GM21423 (cell line): ENCODE data around the gene MROH9.

Experiments used
- ATAC-seq: cut with Tn5 transposase; IDR thresholded peaks from one replicate; pipeline ENCODE4 v1.9.1; 2021; ENCODE audit warnings: mild to moderate bottlenecking, moderate library complexity; ENCODE audit not compliant: unreplicated experiment

Gene MROH9

DNA sequence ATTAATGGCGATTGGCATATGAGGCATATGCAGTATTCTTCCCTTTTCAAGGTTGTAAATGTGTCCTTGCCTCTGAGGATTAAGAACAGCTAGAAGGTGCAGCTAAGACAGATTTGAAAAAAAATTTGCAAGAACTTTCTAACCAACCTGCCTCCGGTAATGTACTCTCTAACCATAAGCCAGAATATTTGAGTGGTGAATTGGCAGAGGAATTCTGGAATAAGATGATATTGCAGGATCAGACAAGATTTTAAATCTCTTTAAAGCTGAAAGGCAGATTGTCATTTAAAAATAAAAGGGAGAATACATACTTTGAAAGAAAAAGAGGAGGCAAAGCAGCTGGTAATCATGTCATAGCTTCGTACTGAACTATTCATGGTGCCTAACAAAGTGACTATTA lies 29.2 kb downstream of the MROH9 start:
- no peak for ATAC-seq

DNA sequence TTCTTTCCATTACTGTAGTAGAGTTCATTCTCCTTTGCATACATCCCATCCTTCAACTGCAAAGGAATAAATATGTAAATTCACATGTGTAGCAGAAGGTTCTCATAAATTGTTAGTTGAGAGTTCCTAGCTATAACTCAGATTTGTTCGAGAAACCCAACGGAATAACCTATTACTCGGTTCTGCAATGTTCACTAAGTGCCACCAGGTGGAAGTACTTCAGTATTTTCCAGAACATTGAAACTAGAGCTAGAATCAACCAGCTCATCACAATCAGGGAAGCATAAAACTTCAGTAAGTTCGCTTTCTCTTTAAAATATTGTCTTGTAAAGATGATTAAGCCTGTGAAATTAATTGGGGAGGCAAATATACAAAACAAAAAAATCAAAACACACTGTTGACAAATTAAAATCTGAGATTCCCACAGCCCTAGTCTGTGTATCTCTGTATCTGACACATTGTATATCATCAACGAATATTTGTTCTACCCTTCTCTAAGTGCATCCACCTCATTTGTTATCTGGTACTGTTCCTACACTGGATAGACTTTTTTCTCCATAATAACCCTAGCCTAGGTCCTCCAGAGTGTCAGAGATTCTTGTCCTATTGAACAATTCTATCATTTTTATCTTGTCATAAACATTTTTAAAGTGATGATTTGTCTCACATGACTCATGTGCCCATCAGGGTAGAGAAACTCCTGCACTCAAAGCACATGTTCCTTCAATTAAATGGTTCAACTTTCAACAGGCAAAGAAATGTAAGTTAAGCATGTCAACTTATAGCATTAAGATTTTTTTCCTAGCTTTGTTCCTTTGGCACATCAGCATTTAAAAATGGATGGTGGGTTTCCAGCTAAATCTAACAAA lies 31.9 kb downstream of the MROH9 start:
- no peak for ATAC-seq

DNA sequence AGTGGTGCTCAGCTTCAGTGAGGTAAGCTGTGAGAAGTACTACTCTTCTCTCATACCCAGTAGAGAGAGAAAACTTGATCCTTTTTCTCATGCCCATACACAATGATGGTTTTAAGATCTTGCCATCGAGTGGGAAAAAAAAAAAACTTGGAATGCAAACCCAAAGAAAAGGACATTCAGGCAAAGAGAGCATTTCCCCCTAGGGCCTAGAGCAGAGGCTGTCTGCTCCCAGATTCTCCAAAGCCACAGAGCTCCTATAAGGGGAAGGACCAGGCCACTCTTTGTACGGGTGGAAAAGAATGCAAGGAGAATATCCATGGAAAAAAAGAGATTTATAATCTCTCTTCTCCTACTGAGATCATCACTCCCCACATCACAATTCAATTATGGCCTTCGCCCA lies 34.9 kb downstream of the MROH9 start:
- ATAC-seq = no peak

- no peak for ATAC-seq
Measured at GRCh38 chr1:170978371-170978910, 43.1 kb downstream of the MROH9 start.

DNA sequence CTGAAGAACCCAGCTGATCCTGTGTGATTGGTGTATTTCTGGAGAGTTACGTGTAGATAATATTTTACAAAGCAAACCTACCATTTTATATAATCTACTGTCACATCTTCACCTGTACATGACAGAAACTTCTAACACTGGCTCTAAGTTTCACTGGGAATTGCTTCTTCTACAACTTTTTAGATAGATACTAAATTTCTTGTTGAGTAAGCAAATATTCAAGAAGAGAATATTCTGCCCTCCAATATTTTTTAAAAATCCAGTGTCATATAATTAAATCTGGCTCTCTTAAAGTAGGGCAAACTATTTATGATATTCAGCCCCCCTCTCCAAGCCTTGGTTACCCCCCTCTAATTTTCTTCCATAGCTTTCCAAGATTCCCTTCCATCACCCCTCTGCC lies 50.1 kb downstream of the MROH9 start:
- no peak for ATAC-seq

DNA sequence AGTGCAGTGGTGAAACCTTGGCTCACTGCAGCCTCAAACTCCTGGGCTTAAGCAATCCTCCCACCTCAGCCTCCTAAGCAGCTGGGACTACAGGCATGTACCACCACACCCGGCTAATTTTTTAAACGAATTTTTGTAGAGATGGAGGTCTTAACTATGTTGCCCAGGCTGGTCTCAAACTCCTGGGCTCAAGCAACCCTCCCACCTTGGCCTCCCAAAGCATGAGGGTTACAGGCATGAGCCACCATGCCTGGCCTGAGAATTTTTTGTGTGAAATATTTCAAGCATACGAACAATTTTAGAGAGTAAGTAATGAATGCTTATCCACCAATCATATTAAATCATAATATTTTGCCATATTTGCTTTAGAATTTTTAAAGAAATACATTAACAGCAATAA lies 51.6 kb downstream of the MROH9 start:
- ATAC-seq = no peak

DNA sequence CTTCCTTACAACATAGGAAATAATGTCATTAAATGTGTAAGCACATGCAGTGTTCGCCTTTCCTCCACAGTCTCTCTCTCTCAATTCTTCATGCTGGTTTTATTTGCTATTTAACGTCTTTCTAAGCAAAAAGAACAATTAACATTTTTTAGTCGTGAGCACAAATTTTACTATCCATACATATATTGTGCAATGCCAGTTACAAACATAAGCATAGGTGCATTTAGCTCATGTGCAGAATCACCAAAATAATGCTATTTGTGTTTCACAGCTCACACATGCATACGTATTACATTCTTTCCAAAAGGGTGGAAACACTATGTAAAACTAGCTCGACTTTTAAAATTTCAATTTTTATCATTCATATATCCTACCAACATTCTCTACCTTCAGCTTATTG lies 52.1 kb downstream of the MROH9 start:
- ATAC-seq = no peak

- ATAC-seq = no peak
Measured at GRCh38 chr1:170993151-170993550, 57.8 kb downstream of the MROH9 start.

- ATAC-seq = no peak
Measured at GRCh38 chr1:170993717-170994116, 58.4 kb downstream of the MROH9 start.

DNA sequence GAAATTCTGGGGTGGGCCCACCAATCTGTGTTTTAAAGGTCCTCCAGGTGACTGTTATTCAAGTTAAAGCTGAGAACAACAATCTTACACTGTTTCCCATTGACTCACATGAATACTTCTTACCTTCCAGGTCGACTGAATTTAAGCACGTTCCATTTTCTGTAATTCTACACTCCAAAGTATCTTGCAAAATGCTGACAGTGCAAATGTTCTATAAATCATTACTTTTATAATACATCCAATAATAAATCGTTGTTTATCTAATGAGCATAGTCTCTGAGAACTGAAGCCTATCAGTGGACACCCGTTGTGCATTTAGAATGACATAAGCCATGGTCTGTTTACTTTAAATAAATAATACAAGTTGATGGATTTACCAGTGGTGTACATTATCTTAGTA lies 79.5 kb downstream of the MROH9 start:
- no peak for ATAC-seq

DNA sequence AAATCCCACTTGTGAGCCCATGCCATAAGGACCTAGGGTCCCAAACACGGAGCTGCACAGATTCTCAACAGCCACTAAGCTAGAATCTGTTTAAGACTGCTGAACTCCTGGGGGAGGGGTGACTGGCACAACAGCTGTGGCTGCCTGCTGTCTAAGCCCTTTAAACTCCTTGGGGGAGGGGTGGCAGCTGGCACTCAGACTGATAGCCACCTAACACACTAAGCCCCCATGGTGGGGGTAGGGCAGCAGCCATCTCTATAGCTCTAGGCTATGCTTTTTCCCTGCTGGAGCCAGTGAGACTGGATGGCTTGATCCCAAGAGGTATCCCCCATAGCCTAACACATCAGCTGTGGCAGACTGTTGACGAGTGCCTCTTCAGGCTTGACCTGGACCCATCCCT lies 82.1 kb downstream of the MROH9 start:
- ATAC-seq = no peak

DNA sequence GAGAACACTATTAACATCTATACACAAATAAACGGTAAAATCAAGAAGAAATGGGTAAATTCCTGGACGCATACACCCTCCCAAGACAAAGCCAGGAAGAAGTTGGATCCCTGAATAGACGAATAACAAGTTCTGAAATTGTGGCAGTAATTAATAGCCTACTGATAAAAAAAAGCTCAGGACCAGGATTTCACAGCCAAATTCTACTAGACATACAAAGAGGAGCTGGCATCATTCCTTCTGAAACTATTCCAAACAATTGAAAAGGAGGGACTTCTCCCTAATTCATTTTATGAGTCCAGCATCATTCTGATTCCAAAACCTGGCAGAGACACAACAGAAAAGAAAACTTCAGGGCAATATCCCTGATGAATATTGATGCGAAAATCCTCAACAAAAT lies 84.6 kb downstream of the MROH9 start:
- ATAC-seq = no peak

DNA sequence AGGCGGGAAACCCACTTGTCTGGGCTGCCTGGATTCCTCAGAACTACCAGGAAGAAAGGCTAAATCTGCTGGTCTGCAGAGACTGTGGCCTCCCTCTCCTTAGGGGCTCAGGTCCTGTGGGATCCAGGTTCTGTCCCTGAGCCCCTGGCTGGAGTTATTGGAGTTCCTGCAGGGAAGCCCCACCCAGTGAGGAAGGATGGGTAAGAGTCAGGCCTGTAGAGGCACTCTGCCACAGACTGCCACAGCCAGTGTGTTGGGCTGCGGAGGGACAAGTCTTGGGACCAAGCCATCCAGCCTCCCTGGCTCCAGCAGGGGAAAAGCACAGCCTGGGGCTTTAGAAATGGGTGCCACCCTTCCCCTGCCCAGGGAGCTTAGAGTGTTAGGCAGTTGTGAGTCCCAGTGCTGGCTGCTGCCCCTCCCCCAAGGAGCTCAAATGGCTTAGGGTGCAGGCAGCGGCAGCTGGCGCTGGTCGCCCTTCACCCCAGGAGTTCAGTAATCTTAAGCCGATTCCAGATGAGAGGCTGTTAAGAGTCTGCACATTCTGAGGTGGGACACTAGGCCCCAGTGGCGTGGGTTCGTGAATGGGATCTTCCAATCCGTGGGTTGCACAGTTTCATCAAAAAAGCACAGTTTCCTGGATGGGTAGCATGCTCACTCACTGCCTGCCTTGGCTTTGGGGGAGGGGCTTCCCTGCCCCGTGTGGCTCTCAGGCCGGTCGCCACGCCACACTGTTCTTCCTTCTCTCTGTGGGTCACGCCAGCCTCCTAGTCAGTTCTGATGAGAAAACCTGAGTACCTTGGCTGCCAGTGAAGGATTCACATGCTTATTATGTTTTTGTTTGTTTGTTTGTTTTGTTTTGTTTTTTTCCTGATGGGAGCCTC lies 97.7 kb downstream of the MROH9 start:
- ATAC-seq = no peak

DNA sequence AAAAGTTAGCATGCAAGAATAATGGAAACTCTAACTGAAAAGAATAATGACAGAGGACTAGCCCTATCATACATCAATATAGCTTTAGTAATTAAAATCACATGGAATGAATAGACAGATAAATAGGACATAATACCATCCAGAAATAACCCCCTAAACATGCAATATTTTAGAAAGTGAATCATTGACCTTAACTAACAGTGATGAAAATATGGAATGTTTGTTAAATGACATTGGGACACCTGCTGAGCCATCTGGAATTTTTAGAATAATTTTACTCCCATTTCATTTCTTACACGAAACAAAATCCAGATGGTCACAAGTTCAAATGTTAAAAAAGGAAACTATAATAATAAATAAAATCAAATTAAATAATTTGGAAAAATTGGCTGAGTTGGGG lies 102.3 kb downstream of the MROH9 start:
- ATAC-seq = no peak

DNA sequence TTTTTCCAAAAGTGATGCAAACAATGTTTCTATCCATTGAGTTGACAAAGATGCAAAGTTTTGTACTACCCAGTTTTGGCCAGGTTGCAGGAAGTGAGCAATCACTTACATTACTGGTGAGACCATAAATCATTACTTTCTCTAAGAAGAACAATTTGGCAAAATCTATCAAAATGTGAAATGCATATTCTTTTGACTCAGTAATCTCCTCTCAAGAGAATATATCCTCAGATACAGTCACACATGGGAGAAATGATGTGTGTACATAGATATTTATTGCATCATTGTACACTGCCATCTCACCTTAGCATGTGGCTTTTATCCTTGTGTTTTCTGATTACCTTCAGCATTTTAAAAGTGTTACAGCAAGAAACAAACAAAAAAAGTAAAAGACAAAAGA lies 103.0 kb downstream of the MROH9 start:
- no peak for ATAC-seq

DNA sequence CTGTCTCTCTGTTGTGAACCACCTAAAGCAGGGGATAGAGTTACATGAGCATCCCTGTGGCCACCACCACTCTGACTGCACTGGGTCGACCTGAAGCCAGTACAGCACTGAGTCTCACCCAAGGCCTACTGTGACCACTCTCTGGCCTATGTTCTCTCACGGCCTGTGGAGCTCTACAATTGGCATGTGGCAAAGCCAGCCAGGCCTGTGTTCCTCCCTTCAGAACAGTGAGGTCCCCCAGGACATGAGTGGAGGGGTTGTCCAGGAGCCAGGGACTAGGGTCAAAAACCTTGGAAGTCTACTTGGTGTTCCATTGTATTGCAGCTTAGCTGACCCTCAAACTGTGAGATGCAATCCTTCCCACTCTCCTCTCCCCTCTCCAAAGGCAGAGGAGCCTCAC lies 112.7 kb downstream of the MROH9 start:
- no peak for ATAC-seq

- ATAC-seq = no peak
Measured at GRCh38 chr1:171052977-171053376, 117.6 kb downstream of the MROH9 start.

- ATAC-seq = no peak
Measured at GRCh38 chr1:171055966-171056643, 120.8 kb downstream of the MROH9 start.

- ATAC-seq = no peak
Measured at GRCh38 chr1:171061425-171062143, 126.2 kb downstream of the MROH9 start.

DNA sequence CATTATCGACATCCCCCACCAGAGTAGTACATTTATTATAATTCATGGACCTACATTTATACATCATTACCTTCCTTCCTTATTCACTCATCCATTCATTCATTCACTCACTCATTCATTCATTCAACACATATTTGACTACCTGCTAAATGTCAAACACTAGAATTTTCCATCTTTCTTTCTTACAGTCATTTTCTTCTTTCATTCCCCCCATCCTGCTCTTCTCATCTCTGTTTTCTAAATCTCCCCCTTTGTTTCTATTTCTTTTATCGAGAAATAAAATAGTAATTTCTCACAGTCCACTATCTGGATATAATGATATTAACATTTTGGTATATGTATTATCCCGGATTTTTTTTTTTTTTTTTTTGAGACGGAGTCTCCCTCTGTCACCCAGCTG lies 127.6 kb downstream of the MROH9 start:
- no peak for ATAC-seq

DNA sequence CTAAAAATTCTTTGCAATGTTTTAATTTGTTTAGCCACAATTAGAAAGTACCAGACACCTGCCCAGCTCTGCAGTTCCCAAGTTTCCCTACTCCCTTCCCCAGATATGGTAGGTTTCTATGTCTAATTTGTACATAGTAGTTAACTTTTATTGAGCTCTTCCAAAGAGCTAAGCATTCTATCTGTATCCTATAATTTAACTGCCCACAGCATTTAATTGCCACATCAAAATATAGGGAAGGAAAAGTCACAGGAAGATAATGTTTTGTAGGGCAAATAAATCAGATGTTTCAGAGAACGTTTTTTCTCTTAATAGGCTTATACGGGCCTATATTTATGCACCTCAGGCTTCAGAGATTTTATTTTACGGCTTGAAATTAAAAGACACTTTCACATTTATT lies 139.7 kb downstream of the MROH9 start:
- no peak for ATAC-seq
